ENCODE results near the gene CFAP69. TPM values are rescaled to one million over a fixed set of nuclear protein-coding genes. Genes with fewer than 3 reads are reported as not detected.

CFAP69 gene
- total RNA-seq, 1 experiment from 2014 or later: 4.1 TPM

- TF ChIP-seq CBX3 (IDR thresholded peaks at IDR 0.05; ENCODE audit: low read depth) (no peak), ELF1 (IDR thresholded peaks at IDR 0.05; ENCODE audit: borderline replicate concordance, low read depth) (no peak), YY1 (IDR thresholded peaks at IDR 0.05; ENCODE audit: extremely low read depth, insufficient replicate concordance, low read depth, low read length) (no peak), POLR2A (IDR thresholded peaks at IDR 0.05; ENCODE audit: borderline replicate concordance, extremely low read depth, insufficient read depth, insufficient read length) (no peak), ZFX (IDR thresholded peaks at IDR 0.05) (no peak)
These were observed 13.7 kb upstream of the CFAP69 start (continued) for GRCh38 chr7:90231304-90231703.

GRCh38 chr7:90232430-90232829, 12.5 kb upstream of the CFAP69 start:
- Histone ChIP-seq H4K20me1 (ENCODE audit: insufficient read depth) (no peaks in the 10 kb centered on the region), H3K9me3 (ENCODE audit: control insufficient read depth in 1 of 2, insufficient read depth in 1 of 2, low read depth in 1 of 2, low read length in 2 of 2) (no peaks in the 10 kb centered on the region), H3K36me3 (ENCODE audit: control insufficient read depth in 1 of 2, insufficient read depth in 2 of 2, low read length in 2 of 2) (no peaks in the 10 kb centered on the region), H3K4me2 (ENCODE audit: low read length) (no peak overlapping the region), H3K9ac (ENCODE audit: low read length) (no peak overlapping the region), H3K9me2 (ENCODE audit: insufficient read depth) (no peaks in the 10 kb centered on the region), H2AFZ (ENCODE audit: low read depth, low read length, poor library complexity, severe bottlenecking) (no peak overlapping the region), H3K4me3 (replicated peaks in 1 of 2; ENCODE audit: low read depth in 1 of 2, low read length in 2 of 2) (no peak overlapping the region), H3K79me2 (ENCODE audit: insufficient read depth, low read length) (no peaks in the 10 kb centered on the region), H3K27ac (ENCODE audit: low read depth, low read length) (no peak overlapping the region), H3K27me3 (ENCODE audit: insufficient read depth, low read length) (no peaks in the 10 kb centered on the region), H3K4me1 (ENCODE audit: control insufficient read depth in 1 of 2, insufficient read depth in 2 of 2, low read length in 2 of 2) (no peaks in the 10 kb centered on the region)
- ChIA-PET RAD21 (ENCODE audit: low non-redundant PET in 1 of 2, low total read pairs in 2 of 2, uncharacterized antibody in 2 of 2, unreplicated experiment in 2 of 2) (no interaction called here), CTCF (no interaction called here), POLR2A (no interaction called here)
- ATAC-seq (no peak), DNase-seq (ENCODE audit: low read depth, low spot score) (no peak)
- no TSS peak for BruUV-seq (replicated peaks)
- intact Hi-C loops (cut with micrococcal nuclease): no loop called here
- TF ChIP-seq REST (IDR thresholded peaks at IDR 0.05; ENCODE audit: low read depth) (no peak), POLR2A (IDR thresholded peaks at IDR 0.05; ENCODE audit: borderline replicate concordance, extremely low read depth, insufficient read depth, insufficient read length) (no peak), TCF7L2 (IDR thresholded peaks at IDR 0.05; ENCODE audit: borderline replicate concordance, extremely low read depth, insufficient read depth, insufficient read length) (no peak), ELF1 (IDR thresholded peaks at IDR 0.05; ENCODE audit: borderline replicate concordance, low read depth) (no peak), MAX (IDR thresholded peaks at IDR 0.05) (no peak), EZH2 (IDR thresholded peaks at IDR 0.05) (no peak), POLR2AphosphoS5 (IDR thresholded peaks at IDR 0.05; ENCODE audit: low read depth, low read length) (no peak), SIN3A (IDR thresholded peaks at IDR 0.05; ENCODE audit: low read depth) (no peak), EZH2phosphoT487 (IDR thresholded peaks at IDR 0.05; ENCODE audit: borderline replicate concordance) (no peak), JUND (IDR thresholded peaks at IDR 0.05) (no peak)
